Right lobe of liver (tissue), 4 donors: Measurements from ENCODE around the gene DCBLD2.

Experiments
- CTCF ChIP-seq, 4 donors: fragments of 200-600 bp in 3 of 4; fragments of 450-650 bp in 1 of 4; IDR thresholded peaks; one replicate each; pipeline versions ENCODE4 v1.5.1 to v1.8.0; 2016 to 2022; ENCODE audit warnings: antibody characterized with exemption in 4 of 4, mild to moderate bottlenecking in 2 of 4
- POLR2A ChIP-seq: fragments of 450-650 bp; IDR thresholded peaks from one replicate; pipeline ENCODE4 v1.6.1; 2017; ENCODE audit warnings: antibody characterized with exemption, mild to moderate bottlenecking
- donor health status: DM: no; HTN: no; CAD: no.
- donor health status: DM: no; HTN: no; CAD: no.
- donor health status: DM: no; HTN: yes; CAD: no.

- TF ChIP-seq CTCF (IDR thresholded peaks at IDR 0.05) (no peak), POLR2A (no peak)
Measured at GRCh38 chr3:98779541-98780335, 121.8 kb downstream of the DCBLD2 start.
